WTC11 (cell line): ENCODE measurements around the gene CERS4. TPM values are rescaled to one million over a fixed set of nuclear protein-coding genes. Genes with fewer than 3 reads are reported as not detected.

Experiments
- CTCF ChIP-seq: fragments of 200-600 bp; IDR thresholded peaks from 2 replicates; pipeline ENCODE4 v1.8.0; 2022; ENCODE audit warnings: antibody characterized with exemption
- E2F4 ChIP-seq: sonication (generic); formaldehyde crosslinking; IDR thresholded peaks from 2 replicates; pipeline ENCODE4 v1.8.1; 2022; ENCODE audit warnings: low read depth, mild to moderate bottlenecking, moderate library complexity, missing genetic modification reagents, borderline replicate concordance
- E2F5 ChIP-seq: sonication (generic); formaldehyde crosslinking; IDR thresholded peaks from 2 replicates; pipeline ENCODE4 v1.8.1; 2022; ENCODE audit warnings: mild to moderate bottlenecking, moderate library complexity, missing genetic modification reagents
- ETV6 ChIP-seq: sonication (generic); formaldehyde crosslinking; IDR thresholded peaks from 2 replicates; pipeline ENCODE4 v1.8.1; 2022; ENCODE audit warnings: mild to moderate bottlenecking, missing genetic modification reagents
- FOXK1 ChIP-seq: sonication (generic); formaldehyde crosslinking; IDR thresholded peaks from 2 replicates; pipeline ENCODE4 v1.8.0; 2022; ENCODE audit warnings: mild to moderate bottlenecking, moderate library complexity, missing genetic modification reagents
- FOXP4 ChIP-seq: sonication (generic); formaldehyde crosslinking; IDR thresholded peaks from 2 replicates; pipeline ENCODE4 v1.8.0; 2022; ENCODE audit warnings: mild to moderate bottlenecking, missing genetic modification reagents
- HMGXB4 ChIP-seq: sonication (generic); formaldehyde crosslinking; IDR thresholded peaks from 2 replicates; pipeline ENCODE4 v1.8.1; 2023; ENCODE audit warnings: mild to moderate bottlenecking, moderate library complexity, missing genetic modification reagents
- KAT7 ChIP-seq: sonication (generic); formaldehyde crosslinking; IDR thresholded peaks from 2 replicates; pipeline ENCODE4 v1.8.1; 2023; ENCODE audit warnings: missing genetic modification reagents, mild to moderate bottlenecking, borderline replicate concordance
- MAX ChIP-seq: sonication (generic); formaldehyde crosslinking; IDR thresholded peaks from 2 replicates; pipeline ENCODE4 v1.8.0; 2022; ENCODE audit warnings: mild to moderate bottlenecking, missing genetic modification reagents
- MLX ChIP-seq: sonication (generic); formaldehyde crosslinking; IDR thresholded peaks from 2 replicates; pipeline ENCODE4 v1.8.1; 2023; ENCODE audit warnings: mild to moderate bottlenecking, missing genetic modification reagents, moderate library complexity
- NFE2L1 ChIP-seq: sonication (generic); formaldehyde crosslinking; IDR thresholded peaks from 2 replicates; pipeline ENCODE4 v1.8.1; 2023; ENCODE audit warnings: missing genetic modification reagents
- SP1 ChIP-seq: sonication (generic); formaldehyde crosslinking; conservative IDR thresholded peaks from 2 replicates; pipeline ENCODE4 v1.8.1; 2022; ENCODE audit warnings: missing genetic modification reagents
- TCF7 ChIP-seq: sonication (generic); formaldehyde crosslinking; IDR thresholded peaks from 2 replicates; pipeline ENCODE4 v1.8.0; 2022; ENCODE audit warnings: mild to moderate bottlenecking, low read depth, missing genetic modification reagents, moderate library complexity
- TP53 ChIP-seq: sonication (generic); formaldehyde crosslinking; IDR thresholded peaks from 2 replicates; pipeline ENCODE4 v1.8.1; 2023; ENCODE audit warnings: mild to moderate bottlenecking, missing genetic modification reagents
- USF2 ChIP-seq: sonication (generic); formaldehyde crosslinking; IDR thresholded peaks from 2 replicates; pipeline ENCODE4 v1.8.1; 2023; ENCODE audit warnings: mild to moderate bottlenecking, missing genetic modification reagents, moderate library complexity
- ZMAT4 ChIP-seq: fragments of 250-450 bp; sonication (Bioruptor Pico); IDR thresholded peaks from 2 replicates; pipeline ENCODE4 v1.9.0; 2021; ENCODE audit warnings: mild to moderate bottlenecking
- ZNF121 ChIP-seq: sonication (generic); formaldehyde crosslinking; IDR thresholded peaks from 2 replicates; pipeline ENCODE4 v1.8.0; 2023; ENCODE audit warnings: missing genetic modification reagents
- ZNF219 ChIP-seq: sonication (generic); formaldehyde crosslinking; IDR thresholded peaks from 2 replicates; pipeline ENCODE4 v1.8.0; 2023; ENCODE audit warnings: missing genetic modification reagents, mild to moderate bottlenecking, borderline replicate concordance
- ZNF263 ChIP-seq: sonication (generic); formaldehyde crosslinking; IDR thresholded peaks from 2 replicates; pipeline ENCODE4 v1.8.1; 2022; ENCODE audit warnings: low read depth, mild to moderate bottlenecking, moderate library complexity, missing genetic modification reagents
- ZNF317 ChIP-seq: sonication (generic); formaldehyde crosslinking; IDR thresholded peaks from 2 replicates; pipeline ENCODE4 v1.8.1; 2023; ENCODE audit warnings: low read depth, mild to moderate bottlenecking, moderate library complexity, missing genetic modification reagents, borderline replicate concordance
- ZNF532 ChIP-seq: fragments of 250-450 bp; sonication (Bioruptor Pico); IDR thresholded peaks from 2 replicates; pipeline ENCODE4 v1.9.0; 2021; ENCODE audit warnings: mild to moderate bottlenecking, borderline replicate concordance
- total RNA-seq: library from RNA; stranded (reverse); gene quantifications from 3 replicates; pipeline ENCODE4 v1.2.3, GENCODE V29; 2021

Gene CERS4
- total RNA-seq, 1 experiment from 2014 or later, result 116 TPM

- TF ChIP-seq ZNF317 (CRISPR knock-in tag) (peak; percentile 63; the same call in 1 of the 2 replicates), TCF7 (CRISPR knock-in tag) (no peak), NFE2L1 (CRISPR knock-in tag) (peak; percentile 49; the same call in 1 of the 2 replicates), HMGXB4 (CRISPR knock-in tag) (peak; percentile 78; the same call in 1 of the 2 replicates), ZMAT4 (CRISPR knock-in tag) (peak; percentile 35; the same call in 1 of the 2 replicates), FOXK1 (CRISPR knock-in tag) (peak; percentile 72; the same call in 1 of the 2 replicates), CTCF (no peak), KAT7 (CRISPR knock-in tag) (peak; percentile 85; the same call in 1 of the 2 replicates), TP53 (CRISPR knock-in tag) (no peak; the same call in none of the 2 replicates), ZNF263 (CRISPR knock-in tag) (0 out of 2 replicates have a peak, but pooled peaks have one; percentile 39), ETV6 (CRISPR knock-in tag) (peak; percentile 71; the same call in 1 of the 2 replicates), E2F5 (CRISPR knock-in tag) (peak; percentile 63; the same call in 1 of the 2 replicates), ZNF219 (CRISPR knock-in tag) (0 out of 2 replicates have a peak, but pooled peaks have one; percentile 68), ZNF532 (CRISPR knock-in tag) (no peak), USF2 (CRISPR knock-in tag) (peak; percentile 81), SP1 (peak; percentile 62), E2F4 (CRISPR knock-in tag) (no peak), MAX (CRISPR knock-in tag) (peak; percentile 97), ZNF121 (CRISPR knock-in tag) (no peak), FOXP4 (CRISPR knock-in tag) (peak; percentile 78), MLX (CRISPR knock-in tag) (no peak)
Observed at GRCh38 chr19:8307965-8308866, 99.0 kb downstream of the CERS4 start, which contains the start of gene CD320 (continued).
